HCEC 1CT (cell line): ENCODE measurements around the gene MOGAT2.
"Not testable (repeated sequence)": the region's sequence is repeated elsewhere in the genome, so short reads cannot be mapped to it uniquely, and the experiment has no call there.

Source experiments
- DNase-seq: peaks from one replicate; pipeline ENCODE4 v3.0.0-alpha.2; 2017

Gene MOGAT2

GRCh38 chr11:75717608-75718418, at the start of gene MOGAT2:
Gene MOGAT2 (plus strand): TSS chr11:75717838. CDS start chr11:75717889, 51 bp downstream.
- no peak for DNase-seq

- DNase-seq = no peak
Observed at GRCh38 chr11:75668451-75669297, 49.0 kb upstream of the MOGAT2 start, which contains the start of gene MAP6. Gene MAP6 (minus strand): TSS chr11:75669038. CDS start chr11:75668369, 669 bp downstream.

GRCh38 chr11:75673977-75674582, 43.6 kb upstream of the MOGAT2 start:
- peak; percentile 3 for DNase-seq

- no peak for DNase-seq
Observed at GRCh38 chr11:75677275-75677674, 40.4 kb upstream of the MOGAT2 start.

GRCh38 chr11:75677909-75678308, 39.7 kb upstream of the MOGAT2 start:
- DNase-seq = no peak

GRCh38 chr11:75678620-75679259, 38.9 kb upstream of the MOGAT2 start:
- no peak for DNase-seq

- no peak for DNase-seq
Observed at GRCh38 chr11:75679566-75679965, 38.1 kb upstream of the MOGAT2 start.

GRCh38 chr11:75683856-75684255, 33.8 kb upstream of the MOGAT2 start:
- not testable (repeated sequence) for DNase-seq

- DNase-seq = no peak
Observed at GRCh38 chr11:75689863-75690609, 27.6 kb upstream of the MOGAT2 start.

GRCh38 chr11:75691804-75692203, 25.8 kb upstream of the MOGAT2 start:
- DNase-seq = no peak

- no peak for DNase-seq
Observed at GRCh38 chr11:75697906-75698581, 19.6 kb upstream of the MOGAT2 start.

- no peak for DNase-seq
Observed at GRCh38 chr11:75700940-75701339, 16.7 kb upstream of the MOGAT2 start.

GRCh38 chr11:75703695-75704237, 13.9 kb upstream of the MOGAT2 start:
- DNase-seq = no peak

GRCh38 chr11:75705541-75705940, 12.1 kb upstream of the MOGAT2 start:
- DNase-seq = no peak

GRCh38 chr11:75706260-75706729, 11.3 kb upstream of the MOGAT2 start:
- peak; percentile 72 for DNase-seq

- DNase-seq = no peak
Observed at GRCh38 chr11:75714211-75714610, 3.4 kb upstream of the MOGAT2 start.

GRCh38 chr11:75715688-75716087, 1.9 kb upstream of the MOGAT2 start:
- DNase-seq = no peak

- no peak for DNase-seq
Observed at GRCh38 chr11:75716659-75717058, 979 bp upstream of the MOGAT2 start.

- no peak for DNase-seq
Observed at GRCh38 chr11:75718419-75719339, 1.0 kb downstream of the MOGAT2 start.
